GM12864 (cell line): ENCODE measurements around the gene FAM219A.
"Not testable (repeated sequence)": the region's sequence is repeated elsewhere in the genome, so short reads cannot be mapped to it uniquely, and the experiment has no call there.

Experiments
- DNase-seq: peaks from one replicate; pipeline ENCODE4 v3.0.0-alpha.2; 2011; ENCODE audit warnings: low read depth
- H3K4me3 ChIP-seq: 2 replicates; pipeline ENCODE4 v1.5.1; 2011; ENCODE audit warnings: mild to moderate bottlenecking, low read depth, low read length, control low read depth
- CTCF ChIP-seq: IDR thresholded peaks from 2 replicates; pipeline ENCODE4 v1.5.1; 2011; ENCODE audit warnings: low read depth, mild to moderate bottlenecking, moderate library complexity, low read length, control low read depth, inconsistent platforms; ENCODE audit errors: missing control alignments

Gene FAM219A

GRCh38 chr9:34485822-34486221 lies 27.5 kb upstream of the FAM219A start:
- TF ChIP-seq CTCF: no peak
- DNase-seq: no peak
- H3K4me3 ChIP-seq: no peak overlapping the region

DNA sequence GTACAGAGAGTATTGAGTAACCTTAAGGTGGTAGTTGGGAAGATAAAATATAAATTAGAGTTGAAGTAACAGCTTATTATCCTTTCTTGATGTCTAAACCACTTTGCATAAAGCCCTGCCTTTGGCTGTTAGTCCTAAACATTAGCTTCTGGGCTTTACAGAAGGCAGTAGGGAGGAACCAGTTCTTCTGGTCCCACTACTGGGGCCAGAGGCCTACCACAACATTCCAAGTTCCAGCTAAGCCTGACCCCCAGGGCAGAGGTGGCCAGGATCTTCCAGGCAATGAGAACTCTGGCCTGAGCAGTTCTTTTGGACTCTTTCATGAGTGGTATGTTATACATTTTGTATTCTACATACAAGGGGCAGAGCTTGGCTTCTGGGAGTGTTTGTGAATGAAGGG lies 26.3 kb upstream of the FAM219A start:
- no peak for DNase-seq

DNA sequence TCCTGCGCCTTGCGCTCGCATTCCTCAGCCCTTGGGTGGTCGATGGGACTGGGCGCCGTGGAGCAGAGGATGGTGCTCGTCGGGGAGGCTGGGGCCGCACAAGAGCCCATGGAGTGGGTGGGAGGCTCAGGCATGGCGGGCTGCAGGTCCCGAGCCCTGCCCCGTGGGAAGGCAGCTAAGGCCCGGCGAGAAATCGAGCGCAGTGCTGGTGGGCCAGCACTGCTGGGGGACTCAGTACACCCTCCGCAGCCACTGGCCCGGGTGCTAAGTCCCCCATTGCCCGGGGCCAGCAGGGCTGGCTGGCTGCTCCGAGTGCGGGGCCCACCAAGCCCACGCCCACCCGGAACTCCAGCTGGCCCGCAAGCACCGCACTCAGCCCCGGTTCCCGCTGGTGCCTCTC lies 24.4 kb upstream of the FAM219A start:
- DNase-seq, H3K4me3 ChIP-seq: not testable (repeated sequence)

More for the DNA sequence above, 26.3 kb upstream of the FAM219A start:
- H3K4me3 ChIP-seq: no peak overlapping the region
- no peak for TF ChIP-seq CTCF

GRCh38 chr9:34481620-34482019 lies 23.2 kb upstream of the FAM219A start:
- H3K4me3 ChIP-seq, DNase-seq: not testable (repeated sequence)

- no peak overlapping the region for H3K4me3 ChIP-seq
- TF ChIP-seq CTCF: no peak
- no peak for DNase-seq
Measured at GRCh38 chr9:34479431-34479866, 21.1 kb upstream of the FAM219A start.

DNA sequence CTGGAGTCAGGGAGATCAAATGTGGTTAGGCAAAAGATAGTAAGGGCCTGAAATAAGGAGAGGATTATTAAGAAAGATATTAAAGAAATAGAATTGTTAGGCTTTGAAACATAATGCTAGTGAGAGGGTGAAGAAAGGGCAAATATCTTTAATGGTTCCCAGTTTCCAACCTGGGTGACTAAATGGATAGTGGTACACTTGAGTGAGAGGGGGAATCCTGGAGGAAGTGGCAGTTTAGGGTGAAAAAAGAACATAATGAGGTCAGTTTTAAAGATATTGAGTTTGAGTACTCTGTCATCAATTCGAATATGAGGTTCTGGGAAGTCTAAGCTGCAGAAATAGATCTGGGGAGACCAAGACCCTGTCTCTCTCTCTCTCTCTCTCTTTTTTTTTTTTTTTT lies 19.2 kb upstream of the FAM219A start:
- no peak overlapping the region for H3K4me3 ChIP-seq
- TF ChIP-seq CTCF: no peak
- DNase-seq: no peak

- H3K4me3 ChIP-seq: no peak overlapping the region
- no peak for DNase-seq
- no peak for TF ChIP-seq CTCF
Measured at GRCh38 chr9:34475097-34475496, 16.7 kb upstream of the FAM219A start.

DNA sequence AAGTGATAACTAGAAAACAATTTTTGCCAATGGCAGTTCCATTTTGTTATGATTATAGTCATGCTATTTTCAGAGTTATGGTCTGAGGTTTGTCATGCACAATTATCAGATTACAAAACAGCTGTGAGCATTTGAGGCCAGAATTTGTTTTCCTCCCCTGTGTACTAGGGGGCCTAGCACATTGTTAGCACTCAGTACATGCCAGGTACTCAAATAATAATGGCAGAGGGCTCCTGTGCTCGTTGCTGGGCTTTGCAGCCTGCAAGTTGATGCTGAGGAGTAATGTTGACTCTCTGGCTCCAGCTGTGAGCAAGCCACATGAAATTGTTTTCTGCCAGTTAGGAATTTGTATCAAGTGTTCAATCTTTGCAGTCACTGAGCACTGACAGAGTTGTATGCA lies 7.1 kb upstream of the FAM219A start:
- DNase-seq: no peak
- no peak overlapping the region for H3K4me3 ChIP-seq
- no peak for TF ChIP-seq CTCF
